IMR-90 (cell line): ENCODE data around the gene COL13A1. TPM values are rescaled to one million over a fixed set of nuclear protein-coding genes. Genes with fewer than 3 reads are reported as not detected.

Experiments
- ATAC-seq: fragments of 200-7000 bp; cut with Tn5 transposase; 2 replicates; pipeline ENCODE4 v1.9.1; 2020; ENCODE audit warnings: low read depth, mild to moderate bottlenecking, moderate library complexity
- BruUV-seq: library from RNA; stranded (reverse); fragments of 400-500 nt; replicated peaks from 2 replicates; lab custom pipeline; 2021; lab: Mats Ljungman, UMichigan
- CTCF ChIA-PET: fragments of 300-600 bp; formaldehyde crosslinking; extraction: SDS; loops from one replicate; lab custom pipeline; 2021; ENCODE audit warnings: antibody characterized with exemption; lab: Yijun Ruan, JAX
- POLR2A ChIA-PET: fragments of 300-600 bp; sonication (Branson Sonifier 250); formaldehyde crosslinking; loops from one replicate; lab custom pipeline; 2022; ENCODE audit warnings: antibody characterized with exemption; ENCODE audit not compliant: unreplicated experiment; lab: Charles Lee
- DNase-seq: peaks from one replicate; pipeline ENCODE4 v3.0.0; 2013
- H2AFZ ChIP-seq: replicated peaks from 2 replicates; pipeline ENCODE3; 2013; ENCODE audit warnings: low read length, mild to moderate bottlenecking; ENCODE audit not compliant: poor library complexity
- H2AK5ac ChIP-seq: 2 replicates; pipeline ENCODE4 v1.6.1; 2013; ENCODE audit warnings: low read depth, low read length, inconsistent platforms
- H2AK9ac ChIP-seq: replicated peaks from 2 replicates; pipeline ENCODE3; 2013; ENCODE audit warnings: mild to moderate bottlenecking, low read depth, low read length, moderate library complexity; ENCODE audit not compliant: poor library complexity
- H2BK120ac ChIP-seq: 2 replicates; pipeline ENCODE4 v1.6.1; 2013; ENCODE audit warnings: low read depth, low read length, inconsistent platforms
- H2BK15ac ChIP-seq: 3 replicates; pipeline ENCODE4 v1.6.1; 2013; ENCODE audit warnings: low read depth, low read length, inconsistent platforms
- H2BK20ac ChIP-seq: 2 replicates; pipeline ENCODE4 v1.6.1; 2013; ENCODE audit warnings: low read depth, mild to moderate bottlenecking, inconsistent platforms, low read length, moderate library complexity
- H2BK5ac ChIP-seq: 2 replicates; pipeline ENCODE4 v1.6.1; 2013; ENCODE audit warnings: mild to moderate bottlenecking, low read depth, low read length, inconsistent platforms; ENCODE audit not compliant: poor library complexity, severe bottlenecking
- H3K14ac ChIP-seq: replicated peaks from 2 replicates; pipeline ENCODE4 v1.6.1; 2013; ENCODE audit warnings: low read depth, low read length, inconsistent platforms
- H3K18ac ChIP-seq: 2 replicates; pipeline ENCODE4 v1.6.1; 2013; ENCODE audit warnings: low read depth, low read length, control low read depth
- H3K23ac ChIP-seq: 2 replicates; pipeline ENCODE4 v1.6.1; 2013; ENCODE audit warnings: low read depth, low read length, inconsistent platforms
- H3K27ac ChIP-seq: 2 replicates; pipeline ENCODE4 v1.5.1; 2013; ENCODE audit warnings: mild to moderate bottlenecking, control low read depth, low read length; ENCODE audit not compliant: insufficient read depth
- H3K27me3 ChIP-seq: 2 replicates; pipeline ENCODE4 v1.6.1; 2013; ENCODE audit warnings: low read length; ENCODE audit not compliant: control insufficient read depth, insufficient read depth
- H3K36me3 ChIP-seq: 2 replicates; pipeline ENCODE4 v1.6.1; 2013; ENCODE audit warnings: low read length, mixed read lengths; ENCODE audit not compliant: control insufficient read depth, insufficient read depth
- H3K4ac ChIP-seq: 2 replicates; pipeline ENCODE4 v1.6.1; 2013; ENCODE audit warnings: low read depth, low read length, inconsistent platforms
- H3K4me1 ChIP-seq: 2 replicates; pipeline ENCODE4 v1.6.1; 2013; ENCODE audit warnings: low read length, mixed read lengths; ENCODE audit not compliant: control insufficient read depth, insufficient read depth
- H3K4me2 ChIP-seq: 2 replicates; pipeline ENCODE4 v1.6.1; 2013; ENCODE audit warnings: low read depth, mild to moderate bottlenecking, control low read depth, low read length, moderate library complexity
- H3K4me3 ChIP-seq: 2 replicates; pipeline ENCODE4 v1.5.1; 2013; ENCODE audit warnings: low read depth, mild to moderate bottlenecking, control low read depth, low read length, moderate library complexity; ENCODE audit not compliant: insufficient read depth
- H3K56ac ChIP-seq: 2 replicates; pipeline ENCODE4 v1.6.1; 2013; ENCODE audit warnings: low read length, inconsistent platforms; ENCODE audit not compliant: insufficient read depth; ENCODE audit errors: extremely low read depth
- H3K79me1 ChIP-seq, 2 experiments: 2 replicates each; pipeline ENCODE4 v1.6.1; 2013; ENCODE audit warnings: low read length in 2 of 2, inconsistent platforms in 1 of 2, low read depth in 1 of 2
- H3K9ac ChIP-seq: 2 replicates; pipeline ENCODE4 v1.6.1; 2013; ENCODE audit warnings: low read depth, low read length, control low read depth
- H3K9me1 ChIP-seq: 2 replicates; pipeline ENCODE4 v1.6.1; 2013; ENCODE audit warnings: low read length, inconsistent platforms; ENCODE audit not compliant: insufficient read depth
- H3K9me3 ChIP-seq: 2 replicates; pipeline ENCODE4 v1.6.1; 2013; ENCODE audit warnings: low read length; ENCODE audit not compliant: control insufficient read depth, insufficient read depth
- H4K20me1 ChIP-seq: 2 replicates; pipeline ENCODE4 v1.6.1; 2013; ENCODE audit warnings: low read length, inconsistent platforms; ENCODE audit not compliant: insufficient read depth
- H4K5ac ChIP-seq: 2 replicates; pipeline ENCODE4 v1.6.1; 2013; ENCODE audit warnings: mild to moderate bottlenecking, low read depth, low read length, control low read depth
- H4K8ac ChIP-seq, 2 experiments: 2 replicates each; pipeline ENCODE4 v1.6.1; 2013; ENCODE audit warnings: low read depth in 2 of 2, low read length in 2 of 2, control low read depth in 1 of 2, inconsistent platforms in 1 of 2
- H4K91ac ChIP-seq: 2 replicates; pipeline ENCODE4 v1.6.1; 2013; ENCODE audit warnings: low read depth, low read length, inconsistent platforms; ENCODE audit not compliant: insufficient read depth
- BHLHE40 ChIP-seq: fragments of 150-350 bp; IDR thresholded peaks from 2 replicates; pipeline ENCODE4 v1.6.1; 2016; ENCODE audit warnings: mild to moderate bottlenecking, low read depth, low read length
- CEBPB ChIP-seq: IDR thresholded peaks from 2 replicates; pipeline ENCODE4 v1.6.1; 2012; ENCODE audit warnings: low read depth, low read length, improper control_type of control experiment
- CHD1 ChIP-seq: IDR thresholded peaks from 2 replicates; pipeline ENCODE4 v1.6.1; 2012; ENCODE audit warnings: low read depth, low read length, improper control_type of control experiment
- ELK1 ChIP-seq: fragments of 150-350 bp; IDR thresholded peaks from 2 replicates; pipeline ENCODE4 v1.6.1; 2016; ENCODE audit warnings: low read depth, mild to moderate bottlenecking, low read length, moderate library complexity, borderline replicate concordance
- FOS ChIP-seq: fragments of 150-350 bp; IDR thresholded peaks from 2 replicates; pipeline ENCODE4 v1.6.1; 2016; ENCODE audit warnings: low read depth, low read length
- MAFK ChIP-seq: IDR thresholded peaks from 2 replicates; pipeline ENCODE4 v1.6.1; 2012; ENCODE audit warnings: low read depth, low read length, improper control_type of control experiment
- MAZ ChIP-seq: IDR thresholded peaks from 2 replicates; pipeline ENCODE4 v1.6.1; 2012; ENCODE audit warnings: low read depth, mild to moderate bottlenecking, low read length, improper control_type of control experiment, moderate library complexity, borderline replicate concordance
- MXI1 ChIP-seq: IDR thresholded peaks from 2 replicates; pipeline ENCODE4 v1.6.1; 2012; ENCODE audit warnings: low read depth, mild to moderate bottlenecking, low read length, moderate library complexity, borderline replicate concordance
- NFE2L2 ChIP-seq: fragments of 150-350 bp; IDR thresholded peaks from 2 replicates; pipeline ENCODE4 v1.6.1; 2016; ENCODE audit warnings: low read depth, mild to moderate bottlenecking, low read length
- RAD21 ChIP-seq: IDR thresholded peaks from 2 replicates; pipeline ENCODE4 v1.6.1; 2012; ENCODE audit warnings: low read length, improper control_type of control experiment
- RCOR1 ChIP-seq: IDR thresholded peaks from 2 replicates; pipeline ENCODE4 v1.6.1; 2012; ENCODE audit warnings: mild to moderate bottlenecking, low read length, improper control_type of control experiment; ENCODE audit not compliant: insufficient replicate concordance
- RFX5 ChIP-seq: IDR thresholded peaks from 2 replicates; pipeline ENCODE4 v1.8.0; 2012; ENCODE audit warnings: low read depth, mild to moderate bottlenecking, low read length, moderate library complexity
- SMC3 ChIP-seq: fragments of 150-350 bp; IDR thresholded peaks from 2 replicates; pipeline ENCODE4 v1.6.1; 2016; ENCODE audit warnings: low read depth, mild to moderate bottlenecking, antibody characterized with exemption, low read length, moderate library complexity
- WGBS, 2 experiments: methylation state at CpG; one replicate each; pipeline versions ENCODE4 v1.1.5 to v1.1.7; 2013; ENCODE audit warnings: missing lambda C conversion rate in 2 of 2; ENCODE audit not compliant: insufficient read length in 1 of 2; ENCODE audit errors: extremely low coverage in 2 of 2; 5-methylcytosine and 5-hydroxymethylcytosine counted together
- dilution Hi-C: fragments of 300-500 bp; cut with HindIII; formaldehyde crosslinking; loops from one replicate; pipeline ENCODE4 v1.14.3; 2018; ENCODE audit warnings: low sequenced_read_pairs; ENCODE audit not compliant: unreplicated experiment
- in situ Hi-C: fragments of 300-500 bp; cut with MboI; formaldehyde crosslinking; loops from 3 replicates; pipeline ENCODE4 v1.14.3; 2019; ENCODE audit warnings: low sequenced_read_pairs, inconsistent platforms, mixed read lengths
- intact Hi-C: fragments of 100-400 bp; cut with micrococcal nuclease; formaldehyde crosslinking; loops from 2 replicates; pipeline ENCODE4 v1.10.0; 2022
- polyA plus RNA-seq, 3 experiments: library from polyadenylated mRNA; depleted of rRNA; stranded (reverse); fragments of >200 nt; gene quantifications; 2 replicates each; pipeline ENCODE4 v1.2.3, GENCODE V29; 2012; ENCODE audit warnings: low replicate concordance in 1 of 3
- total RNA-seq: library from RNA; depleted of rRNA; stranded (reverse); fragments of >200 nt; gene quantifications from 2 replicates; pipeline ENCODE4 v1.2.3, GENCODE V29; 2012
- TF ChIP-seq, protein P1 (sequence below): fragments of 150-350 bp; IDR thresholded peaks from 2 replicates; pipeline ENCODE4 v1.6.1; 2017; ENCODE audit warnings: mild to moderate bottlenecking, antibody characterized with exemption, low read length, low read depth
- TF ChIP-seq, protein P2 (sequence below): conservative IDR thresholded peaks from 2 replicates; pipeline ENCODE4 v1.5.1; 2012; ENCODE audit warnings: mild to moderate bottlenecking, low read depth, low read length, improper control_type of control experiment

COL13A1 gene
- total and polyA plus RNA-seq, 2 of the 4 experiments (the other 2 are of a cell fraction): 12.2 to 31.3 TPM

- intact Hi-C loops (no loop called here), in situ Hi-C loops (no loop called here), dilution Hi-C loops (no loop called here)
- no peak overlapping the region for H2AFZ ChIP-seq
- H2BK15ac ChIP-seq: no peak overlapping the region; the same call in 2 of the 3 replicates
- DNase-seq: peak; percentile 53
- H2BK5ac ChIP-seq: no peak overlapping the region
- H4K5ac ChIP-seq: no peak overlapping the region
- no peaks in the 10 kb centered on the region for H3K9me3 ChIP-seq
- H3K9me1 ChIP-seq: peaks cover 5% of the 10 kb centered on the region; the same call in 1 of the 2 replicates
- no peak overlapping the region for H2AK5ac ChIP-seq
- no peak overlapping the region for H3K9ac ChIP-seq
- H4K20me1 ChIP-seq: no peaks in the 10 kb centered on the region
- no peak overlapping the region for H3K27ac ChIP-seq
- WGBS, 2 experiments: no CpG with 5 or more reads among the region's 6 CpGs
- ATAC-seq: peak; percentile 80
- no peak overlapping the region for H4K91ac ChIP-seq
- no peak overlapping the region for H3K14ac ChIP-seq
- no peak overlapping the region for H3K4me2 ChIP-seq
- no TSS peak for BruUV-seq
- H2BK120ac ChIP-seq: no peak overlapping the region
- H3K18ac ChIP-seq: no peak overlapping the region
- POLR2A ChIA-PET: no interaction called here
- no peak overlapping the region for H4K8ac ChIP-seq
- no peak overlapping the region for H3K4ac ChIP-seq
- no peak overlapping the region for H3K23ac ChIP-seq
- H3K4me1 ChIP-seq: peaks cover 4% of the 10 kb centered on the region; the same call in 1 of the 2 replicates
- no peak overlapping the region for H3K4me3 ChIP-seq
- H2BK20ac ChIP-seq: no peak overlapping the region
- H3K56ac ChIP-seq: no peak overlapping the region
- H3K27me3 ChIP-seq: no peaks in the 10 kb centered on the region
- 0 out of 2 replicates have a peak, but pooled peaks cover 2% of the 10 kb centered on the region for H3K36me3 ChIP-seq
- CTCF ChIA-PET: interaction anchor here (0.6 to 1.9 kb wide), 11 partner anchors 8 to 171 kb away, joined by 3 to 9 read pairs (median 4); partner anchors contain the start of gene MACROH2A2
- peak overlapping the region; percentile 44 for H2AK9ac ChIP-seq
- no peaks in the 10 kb centered on the region for H3K79me1 ChIP-seq
- TF ChIP-seq FOS: no peak
- TF ChIP-seq ELK1: no peak
- TF ChIP-seq MAZ: no peak
- TF ChIP-seq CHD1: no peak
- no peak for TF ChIP-seq RCOR1
- TF ChIP-seq RFX5: no peak
- TF ChIP-seq BHLHE40: no peak
- no peak for TF ChIP-seq MAFK
- no peak for TF ChIP-seq MXI1
- TF ChIP-seq, protein P1, sequence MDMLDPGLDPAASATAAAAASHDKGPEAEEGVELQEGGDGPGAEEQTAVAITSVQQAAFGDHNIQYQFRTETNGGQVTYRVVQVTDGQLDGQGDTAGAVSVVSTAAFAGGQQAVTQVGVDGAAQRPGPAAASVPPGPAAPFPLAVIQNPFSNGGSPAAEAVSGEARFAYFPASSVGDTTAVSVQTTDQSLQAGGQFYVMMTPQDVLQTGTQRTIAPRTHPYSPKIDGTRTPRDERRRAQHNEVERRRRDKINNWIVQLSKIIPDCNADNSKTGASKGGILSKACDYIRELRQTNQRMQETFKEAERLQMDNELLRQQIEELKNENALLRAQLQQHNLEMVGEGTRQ: no peak
- no peak for TF ChIP-seq CEBPB
- TF ChIP-seq, protein P2, sequence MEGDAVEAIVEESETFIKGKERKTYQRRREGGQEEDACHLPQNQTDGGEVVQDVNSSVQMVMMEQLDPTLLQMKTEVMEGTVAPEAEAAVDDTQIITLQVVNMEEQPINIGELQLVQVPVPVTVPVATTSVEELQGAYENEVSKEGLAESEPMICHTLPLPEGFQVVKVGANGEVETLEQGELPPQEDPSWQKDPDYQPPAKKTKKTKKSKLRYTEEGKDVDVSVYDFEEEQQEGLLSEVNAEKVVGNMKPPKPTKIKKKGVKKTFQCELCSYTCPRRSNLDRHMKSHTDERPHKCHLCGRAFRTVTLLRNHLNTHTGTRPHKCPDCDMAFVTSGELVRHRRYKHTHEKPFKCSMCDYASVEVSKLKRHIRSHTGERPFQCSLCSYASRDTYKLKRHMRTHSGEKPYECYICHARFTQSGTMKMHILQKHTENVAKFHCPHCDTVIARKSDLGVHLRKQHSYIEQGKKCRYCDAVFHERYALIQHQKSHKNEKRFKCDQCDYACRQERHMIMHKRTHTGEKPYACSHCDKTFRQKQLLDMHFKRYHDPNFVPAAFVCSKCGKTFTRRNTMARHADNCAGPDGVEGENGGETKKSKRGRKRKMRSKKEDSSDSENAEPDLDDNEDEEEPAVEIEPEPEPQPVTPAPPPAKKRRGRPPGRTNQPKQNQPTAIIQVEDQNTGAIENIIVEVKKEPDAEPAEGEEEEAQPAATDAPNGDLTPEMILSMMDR: peak; percentile 68
- TF ChIP-seq NFE2L2: no peak
- peak; percentile 62 for TF ChIP-seq RAD21
- peak; percentile 53 for TF ChIP-seq SMC3
Measured at GRCh38 chr10:69957886-69958555, 156.3 kb downstream of the COL13A1 start.
